ENCODE measurements around the gene ZBTB43.

ZBTB43 gene

DNA sequence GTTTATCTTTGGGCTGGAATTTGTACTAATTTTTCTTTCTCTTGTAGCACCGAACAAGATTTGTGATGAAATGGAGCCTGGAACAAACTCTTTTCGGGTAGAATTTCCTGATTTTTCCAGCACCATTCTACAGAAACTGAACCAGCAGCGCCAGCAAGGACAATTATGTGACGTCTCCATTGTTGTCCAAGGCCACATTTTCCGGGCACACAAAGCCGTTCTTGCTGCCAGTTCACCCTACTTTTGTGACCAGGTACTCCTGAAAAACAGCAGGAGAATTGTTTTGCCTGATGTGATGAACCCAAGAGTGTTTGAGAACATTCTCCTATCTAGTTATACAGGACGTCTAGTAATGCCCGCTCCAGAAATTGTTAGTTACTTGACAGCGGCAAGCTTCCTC is 27.6 kb downstream of the ZBTB43 start:
- DNase-seq, result no peak

- no peak for DNase-seq
These were observed 28.2 kb downstream of the ZBTB43 start for GRCh38 chr9:126833020-126833419.

DNA sequence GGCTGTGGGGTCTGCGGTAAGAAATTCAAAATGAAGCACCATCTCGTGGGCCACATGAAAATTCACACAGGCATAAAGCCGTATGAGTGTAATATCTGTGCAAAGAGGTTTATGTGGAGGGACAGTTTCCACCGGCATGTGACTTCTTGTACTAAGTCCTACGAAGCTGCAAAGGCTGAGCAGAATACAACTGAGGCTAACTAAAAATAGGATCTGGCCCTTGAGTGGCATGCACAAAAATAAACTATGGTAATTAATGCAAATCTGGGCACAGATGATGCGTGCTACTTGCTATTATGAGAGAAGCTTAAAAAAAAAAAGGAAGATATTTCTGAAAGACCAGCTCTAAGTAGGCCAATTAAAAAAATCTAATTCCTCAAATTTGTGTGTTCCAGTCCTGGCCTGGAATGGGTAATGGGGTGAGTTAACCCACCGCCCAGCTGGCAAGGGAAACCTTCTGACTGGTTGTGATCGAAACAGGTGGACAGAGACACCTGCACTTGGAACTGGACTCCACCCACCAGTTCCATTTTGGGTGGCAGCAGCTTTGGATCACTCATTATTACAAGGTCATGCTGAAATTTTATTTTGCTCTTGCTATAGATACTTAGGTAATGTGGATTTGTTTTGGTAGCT is 29.0 kb downstream of the ZBTB43 start:
- DNase-seq, result no peak

DNA sequence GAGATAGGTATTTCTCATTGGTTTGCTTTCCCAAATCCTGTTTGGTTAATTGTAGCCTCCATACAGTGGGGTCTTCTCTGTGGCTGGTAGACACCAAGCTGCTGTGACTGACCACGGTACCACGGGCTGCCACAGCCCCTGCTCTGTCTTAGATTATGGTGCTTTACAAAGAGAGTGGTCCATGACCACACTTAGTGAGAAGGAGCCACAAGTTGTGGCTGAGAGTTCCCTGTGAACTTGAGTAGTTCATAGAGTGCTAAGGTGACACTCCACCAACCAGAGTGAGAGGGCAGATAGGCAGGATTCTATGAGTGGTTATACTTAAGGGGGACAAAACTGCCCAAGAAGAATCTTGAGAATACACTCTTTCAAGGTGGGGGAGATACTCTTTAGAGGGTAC is 29.8 kb downstream of the ZBTB43 start:
- DNase-seq, result no peak

DNA sequence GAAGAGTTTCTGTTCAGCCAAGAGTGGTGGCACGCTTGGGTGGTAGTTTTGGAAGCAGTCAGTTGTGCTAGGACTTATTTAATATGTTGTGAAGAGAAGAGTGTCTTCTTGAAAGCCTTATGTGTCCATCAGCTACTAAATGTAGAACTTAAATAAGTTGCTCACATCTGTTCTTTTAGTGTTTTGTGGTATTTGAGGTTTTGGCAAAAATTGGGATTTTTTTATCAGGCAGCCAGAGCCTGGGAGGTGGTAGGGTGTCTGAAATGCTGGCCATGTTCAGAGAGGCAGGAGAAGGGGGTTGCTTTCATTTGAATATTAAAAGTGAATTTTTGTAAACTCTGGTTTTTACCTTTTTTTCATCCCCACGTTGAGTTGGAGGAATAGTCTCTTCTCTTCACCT is 31.4 kb downstream of the ZBTB43 start:
- DNase-seq, result no peak

DNA sequence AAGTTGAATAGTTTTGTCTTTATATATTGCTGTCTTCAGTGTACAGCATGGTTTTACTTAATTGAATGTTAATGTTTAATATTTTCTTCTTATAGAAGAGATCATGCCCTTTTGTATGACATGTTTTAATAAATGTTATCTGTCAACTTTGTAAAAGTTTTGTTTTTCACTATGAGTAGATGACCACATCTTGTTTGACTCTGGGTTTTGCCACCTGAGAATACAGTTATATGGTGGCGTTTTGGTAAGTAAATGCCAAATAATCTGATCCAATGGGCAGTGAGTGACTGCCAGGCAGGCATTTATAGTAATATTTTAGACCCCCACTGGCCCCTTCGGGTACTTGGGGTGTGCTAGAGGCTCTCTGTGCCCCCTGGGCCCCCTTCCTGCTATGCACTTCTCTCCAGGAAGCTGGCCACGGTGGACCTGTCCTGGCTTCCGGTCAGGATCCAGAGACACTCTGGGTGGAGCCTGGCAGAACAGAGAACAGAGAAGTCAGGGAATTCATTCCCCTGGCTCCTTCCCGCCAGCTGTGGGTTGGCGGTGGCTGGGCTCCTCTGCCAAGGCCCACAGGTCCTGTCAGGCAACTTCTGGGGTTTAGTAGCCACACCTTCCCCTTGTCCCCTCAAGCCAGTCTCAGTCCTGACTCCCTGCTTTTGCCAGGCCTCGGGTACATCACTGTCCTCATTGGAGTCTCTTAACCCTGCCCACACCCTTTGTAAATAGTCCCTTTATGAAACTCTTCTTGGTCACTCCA is 33.4 kb downstream of the ZBTB43 start:
- DNase-seq, result no peak

DNA sequence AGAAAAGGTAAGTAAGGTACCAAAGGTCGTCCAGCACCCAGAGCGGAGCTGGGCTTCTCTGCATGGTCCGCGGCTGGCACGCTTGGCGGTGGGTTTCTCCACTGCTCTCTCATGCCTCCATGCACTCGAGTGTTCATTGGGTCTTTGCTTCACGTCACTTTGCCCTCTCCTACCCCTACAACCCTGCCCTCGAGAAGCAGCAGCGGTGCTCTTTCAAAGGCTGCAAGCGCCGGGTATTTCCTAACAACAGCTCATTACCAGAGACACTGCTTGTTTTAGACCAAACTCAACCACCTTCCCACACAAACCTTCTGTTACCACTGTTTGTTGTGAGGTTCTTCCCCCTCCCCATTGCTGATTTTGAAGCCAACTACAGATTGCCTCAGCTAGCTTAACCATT is 34.1 kb downstream of the ZBTB43 start:
- no peak for DNase-seq

DNA sequence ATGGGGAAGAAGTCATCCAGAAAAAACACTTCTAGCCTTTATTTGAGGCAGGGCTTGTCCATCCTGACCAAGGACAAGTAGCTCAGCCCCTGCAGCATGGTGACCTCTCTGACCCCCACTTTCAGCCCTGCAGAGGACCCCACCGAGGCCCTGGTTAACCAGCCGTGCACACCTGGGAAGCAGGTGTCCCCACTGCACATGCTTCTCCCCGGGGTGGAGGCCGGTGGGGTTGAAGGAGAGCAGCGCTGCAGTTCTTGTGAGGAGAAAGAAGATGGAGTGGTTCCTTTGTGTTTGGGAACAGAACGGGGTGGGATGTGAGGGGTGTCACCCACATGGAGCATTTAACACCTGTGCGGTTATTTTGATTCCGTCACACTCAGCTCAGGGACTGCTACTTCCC is 34.5 kb downstream of the ZBTB43 start:
- DNase-seq, result no peak

- DNase-seq, result no peak
These were observed 37.5 kb downstream of the ZBTB43 start for GRCh38 chr9:126842220-126842842.

- no peak for DNase-seq
These were observed 38.3 kb downstream of the ZBTB43 start for GRCh38 chr9:126842977-126843799.

- no peak for DNase-seq
These were observed 39.2 kb downstream of the ZBTB43 start for GRCh38 chr9:126844085-126844484.

- DNase-seq, result no peak
These were observed 42.2 kb downstream of the ZBTB43 start for GRCh38 chr9:126847051-126847450.

- DNase-seq, result no peak
These were observed 44.9 kb downstream of the ZBTB43 start for GRCh38 chr9:126849591-126850225.

DNA sequence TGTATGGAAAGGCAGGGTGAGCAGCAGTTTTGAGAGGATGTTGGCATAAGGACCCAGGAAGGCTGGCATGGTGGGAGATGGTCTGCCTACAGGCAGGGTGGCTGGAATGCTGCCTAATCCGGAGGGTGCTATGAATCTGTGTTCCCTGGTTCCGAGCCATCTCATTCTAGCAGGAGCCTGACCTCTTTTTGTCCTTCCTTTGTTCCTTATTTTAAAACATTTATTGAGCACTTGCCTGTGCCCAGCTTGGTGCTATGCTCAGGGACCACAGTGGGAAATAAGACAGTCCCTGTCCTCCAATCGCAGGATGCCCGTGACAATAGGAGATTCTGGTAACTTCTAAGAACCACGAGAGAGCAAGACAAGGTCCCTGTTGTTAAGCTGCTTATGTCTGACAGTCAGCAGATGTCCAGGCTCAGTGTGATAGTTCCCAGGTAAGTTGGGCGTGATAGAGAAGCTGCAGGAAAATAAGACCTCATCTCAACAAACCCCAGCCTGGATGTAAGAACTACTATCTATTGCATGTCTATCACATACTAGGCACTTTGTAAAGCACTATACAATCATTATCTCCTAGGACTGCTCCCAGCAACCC is 46.5 kb downstream of the ZBTB43 start:
- DNase-seq, result no peak

GRCh38 chr9:126852086-126852688 is 47.3 kb downstream of the ZBTB43 start:
- no peak for DNase-seq

- no peak for DNase-seq
These were observed 48.8 kb downstream of the ZBTB43 start for GRCh38 chr9:126853667-126854066.

DNA sequence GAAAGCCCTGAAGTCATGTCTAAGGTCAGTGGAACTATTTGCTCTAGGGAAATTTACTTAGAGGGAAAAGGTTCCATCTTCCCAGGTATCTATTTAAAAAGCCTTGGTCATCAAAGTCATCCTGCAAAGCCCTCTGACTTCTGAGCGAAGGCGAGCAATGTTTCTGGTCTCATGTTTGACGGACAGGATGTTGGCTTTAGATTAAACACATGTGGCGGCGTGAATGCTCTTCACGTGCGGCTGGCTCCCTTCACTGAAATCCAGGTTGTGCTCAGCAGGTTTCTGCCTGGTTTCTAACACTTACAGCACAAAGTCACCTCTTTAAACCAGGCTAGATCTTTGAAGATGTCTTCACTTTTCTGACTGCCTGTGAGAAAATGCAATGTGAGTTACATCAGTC is 49.9 kb downstream of the ZBTB43 start:
- DNase-seq, result no peak

GRCh38 chr9:126856326-126856877 is 51.6 kb downstream of the ZBTB43 start:
- DNase-seq, result no peak

DNA sequence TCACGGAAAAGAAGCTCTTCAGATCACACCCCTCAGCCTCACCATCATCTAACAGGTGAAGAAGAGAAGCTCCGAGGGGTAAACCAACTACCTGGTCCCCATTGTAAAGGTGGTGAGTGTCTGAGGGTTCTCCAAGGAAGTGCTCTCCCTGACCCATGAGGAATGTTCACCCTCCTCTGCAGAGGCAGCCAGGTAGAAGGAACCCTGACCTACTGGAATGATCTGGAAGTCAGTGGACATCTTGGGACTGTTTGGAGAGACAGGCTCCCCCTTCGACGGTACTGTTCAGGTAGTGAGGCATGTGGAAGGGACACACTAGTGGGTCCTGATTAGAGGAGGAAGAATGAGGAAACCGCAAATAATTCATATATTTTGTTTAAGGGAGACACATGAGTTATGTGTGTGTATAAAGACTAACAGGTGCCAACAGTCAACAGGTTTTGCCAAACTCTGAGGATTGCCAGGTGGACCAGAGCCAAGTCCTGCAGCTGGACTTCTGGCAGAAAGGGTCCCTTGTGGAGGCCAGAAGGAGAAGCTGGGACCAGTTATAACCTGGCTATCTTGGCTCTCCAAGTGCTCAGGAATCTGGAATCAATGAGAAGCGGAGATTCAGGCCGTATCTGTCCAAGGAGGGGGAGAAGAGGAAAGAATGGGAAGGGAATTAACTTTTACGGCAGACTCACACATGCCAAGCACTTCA is 52.6 kb downstream of the ZBTB43 start:
- no peak for DNase-seq

DNA sequence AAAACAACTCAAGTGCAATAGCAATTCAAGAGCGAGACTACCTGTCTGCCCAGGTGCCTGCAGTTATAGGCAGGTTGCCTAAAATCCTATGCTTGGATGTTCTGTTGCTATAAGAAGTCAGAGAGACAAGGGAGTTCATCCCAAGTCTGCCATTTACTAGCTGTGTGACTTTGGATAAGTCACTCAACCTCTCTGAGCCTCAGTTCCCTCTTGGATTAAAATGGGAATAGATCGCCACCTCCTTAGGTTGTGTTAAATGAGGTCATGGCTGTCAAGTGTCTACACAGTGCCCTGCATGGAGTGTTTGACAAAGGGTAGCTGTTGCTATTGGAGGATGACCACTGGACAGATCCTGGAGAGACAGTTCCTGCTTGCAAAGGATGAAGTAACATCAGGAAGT is 54.3 kb downstream of the ZBTB43 start:
- DNase-seq, result no peak

All from CD4-positive, alpha-beta T cell treated with Interleukin-17A for 1 hour (primary cell).